Eye (tissue), 1 donor: ENCODE data around the gene MSLN.

Experiments
- DNase-seq: peaks from one replicate; pipeline ENCODE4 v3.0.0-alpha.2; 2015

Gene MSLN

GRCh38 chr16:794853-795466 lies 34.4 kb downstream of the MSLN start:
- DNase-seq: no peak

GRCh38 chr16:795580-796229 lies 35.2 kb downstream of the MSLN start:
- DNase-seq: no peak

GRCh38 chr16:796296-797119 lies 36.0 kb downstream of the MSLN start:
- no peak for DNase-seq

- DNase-seq: no peak
Measured at GRCh38 chr16:797120-797420, 36.5 kb downstream of the MSLN start.

GRCh38 chr16:797686-798085 lies 37.2 kb downstream of the MSLN start:
- DNase-seq: no peak

- no peak for DNase-seq
Measured at GRCh38 chr16:798666-799065, 38.1 kb downstream of the MSLN start.

- DNase-seq: no peak
Measured at GRCh38 chr16:799111-799947, 38.8 kb downstream of the MSLN start.

- DNase-seq: peak; percentile 40
Measured at GRCh38 chr16:799948-800833, 39.7 kb downstream of the MSLN start, which contains the start of gene GNG13. GNG13 (minus strand) TSS chr16:800734; CDS start chr16:799077, 1,657 bp downstream.

GRCh38 chr16:800834-801511 lies 40.4 kb downstream of the MSLN start:
- no peak for DNase-seq

GRCh38 chr16:801584-802363 lies 41.2 kb downstream of the MSLN start:
- no peak for DNase-seq

GRCh38 chr16:802461-802860 lies 41.9 kb downstream of the MSLN start:
- no peak for DNase-seq

- DNase-seq: peak; percentile 41
Measured at GRCh38 chr16:802914-803753, 42.6 kb downstream of the MSLN start.

GRCh38 chr16:803754-804080 lies 43.2 kb downstream of the MSLN start:
- DNase-seq: no peak

GRCh38 chr16:804193-805048 lies 43.9 kb downstream of the MSLN start:
- DNase-seq: no peak

- no peak for DNase-seq
Measured at GRCh38 chr16:805474-805873, 44.9 kb downstream of the MSLN start.

GRCh38 chr16:807347-808084 lies 47.0 kb downstream of the MSLN start:
- peak; percentile 95 for DNase-seq

GRCh38 chr16:808085-808386 lies 47.5 kb downstream of the MSLN start:
- no peak for DNase-seq

GRCh38 chr16:813204-813915 lies 52.8 kb downstream of the MSLN start:
- DNase-seq: peak; percentile 70
